Bronchial epithelial cell (primary cell): ENCODE measurements around the gene CYBA. TPM values are rescaled to one million over a fixed set of nuclear protein-coding genes. Genes with fewer than 3 reads are reported as not detected.

Experiments used
- DNase-seq: peaks from one replicate; pipeline ENCODE4 v3.0.0-alpha.2; 2010; ENCODE audit warnings: low read depth
- FAIRE-seq: peaks from 2 replicates; lab custom pipeline; 2011; peaks lifted over from hg19 to GRCh38; lab: Jason Lieb, UNC
- H3K27me3 ChIP-seq: 2 replicates; pipeline ENCODE4 v1.5.1; 2011; ENCODE audit warnings: low read length; ENCODE audit not compliant: control insufficient read depth, insufficient read depth
- H3K36me3 ChIP-seq: 2 replicates; pipeline ENCODE4 v1.5.1; 2011; ENCODE audit warnings: low read length; ENCODE audit not compliant: control insufficient read depth, insufficient read depth
- H3K4me3 ChIP-seq: 2 replicates; pipeline ENCODE4 v1.5.1; 2011; ENCODE audit warnings: mild to moderate bottlenecking, low read depth, low read length, control low read depth
- CTCF ChIP-seq: IDR thresholded peaks from 2 replicates; pipeline ENCODE4 v1.5.1; 2011; ENCODE audit warnings: mild to moderate bottlenecking, moderate library complexity, low read length, control low read depth, inconsistent platforms; ENCODE audit not compliant: insufficient read depth, severe bottlenecking
- total RNA-seq: library from RNA; depleted of rRNA; stranded (reverse); fragments of >200 nt; gene quantifications from 2 replicates; pipeline ENCODE4 v1.2.1, GENCODE V29; 2014

CYBA gene
- total RNA-seq, 1 donor from 2014 or later = 134 TPM

DNA sequence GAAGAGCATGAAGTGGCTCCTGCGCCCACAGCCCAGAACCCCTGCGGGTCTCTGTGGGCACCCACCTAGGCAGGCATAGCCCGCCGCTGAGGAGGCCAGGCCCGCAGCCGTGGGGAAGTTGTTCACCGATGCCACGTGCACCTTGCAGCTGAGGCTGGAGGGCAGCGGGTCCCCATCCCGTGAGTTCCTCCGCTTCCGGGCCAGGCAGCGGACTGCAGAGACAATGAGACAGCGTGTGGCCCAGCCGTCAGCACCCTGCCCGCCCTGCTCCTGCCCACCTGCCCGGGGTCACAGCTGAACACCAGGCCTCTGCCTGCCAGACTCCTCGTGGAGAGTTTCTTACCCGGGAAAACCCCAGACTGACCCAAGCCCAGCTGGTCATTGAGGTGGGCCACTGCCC lies 6.5 kb upstream of the CYBA start:
- Histone ChIP-seq H3K27me3 (no peaks in the 10 kb centered on the region), H3K36me3 (peaks cover 11% of the 10 kb centered on the region), H3K4me3 (no peak overlapping the region)
- no peak for TF ChIP-seq CTCF
- FAIRE-seq (no peak), DNase-seq (no peak)

DNA sequence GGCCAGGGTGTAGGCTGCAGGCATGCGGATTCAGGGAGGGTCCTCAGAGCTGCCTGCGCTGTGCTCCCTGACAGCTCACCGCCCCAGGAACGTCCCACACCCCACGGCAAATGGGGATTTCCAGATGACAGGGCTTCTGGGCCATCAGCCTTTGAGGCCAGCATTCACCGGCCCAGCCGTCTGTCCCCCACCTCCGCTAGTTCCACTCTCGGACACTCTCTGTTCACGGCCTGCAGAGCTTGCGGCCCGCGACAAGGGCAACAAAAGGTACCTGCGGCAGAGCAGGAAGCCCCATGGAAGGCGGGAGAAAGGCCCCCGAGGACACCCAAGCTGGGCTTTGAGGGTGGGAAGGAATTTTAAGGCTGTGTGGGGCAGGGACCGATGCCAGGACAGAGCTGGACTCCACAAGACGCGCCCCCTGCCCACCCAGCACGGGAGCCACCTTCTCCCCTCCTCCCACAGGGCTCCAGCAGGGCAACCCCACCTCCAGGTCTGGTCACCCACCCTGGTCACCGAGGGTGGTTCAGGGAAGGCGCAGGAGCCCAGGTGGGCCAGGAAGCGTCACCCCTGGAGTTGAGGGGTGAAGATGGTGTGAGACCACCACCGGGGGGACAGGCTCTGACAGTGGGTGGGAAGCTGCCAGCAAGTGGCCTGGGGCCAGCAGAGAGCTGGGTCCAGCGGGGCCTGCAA lies 5.6 kb upstream of the CYBA start:
- no peak for TF ChIP-seq CTCF
- H3K4me3 ChIP-seq = no peak overlapping the region
- FAIRE-seq (no peak), DNase-seq (no peak)
- H3K36me3 ChIP-seq = peaks cover 11% of the 10 kb centered on the region
- H3K27me3 ChIP-seq = no peaks in the 10 kb centered on the region

- H3K36me3 ChIP-seq = peaks cover 11% of the 10 kb centered on the region
- TF ChIP-seq CTCF = no peak
- no peak for FAIRE-seq
Observed at GRCh38 chr16:88655733-88656281, 5.0 kb upstream of the CYBA start.

DNA sequence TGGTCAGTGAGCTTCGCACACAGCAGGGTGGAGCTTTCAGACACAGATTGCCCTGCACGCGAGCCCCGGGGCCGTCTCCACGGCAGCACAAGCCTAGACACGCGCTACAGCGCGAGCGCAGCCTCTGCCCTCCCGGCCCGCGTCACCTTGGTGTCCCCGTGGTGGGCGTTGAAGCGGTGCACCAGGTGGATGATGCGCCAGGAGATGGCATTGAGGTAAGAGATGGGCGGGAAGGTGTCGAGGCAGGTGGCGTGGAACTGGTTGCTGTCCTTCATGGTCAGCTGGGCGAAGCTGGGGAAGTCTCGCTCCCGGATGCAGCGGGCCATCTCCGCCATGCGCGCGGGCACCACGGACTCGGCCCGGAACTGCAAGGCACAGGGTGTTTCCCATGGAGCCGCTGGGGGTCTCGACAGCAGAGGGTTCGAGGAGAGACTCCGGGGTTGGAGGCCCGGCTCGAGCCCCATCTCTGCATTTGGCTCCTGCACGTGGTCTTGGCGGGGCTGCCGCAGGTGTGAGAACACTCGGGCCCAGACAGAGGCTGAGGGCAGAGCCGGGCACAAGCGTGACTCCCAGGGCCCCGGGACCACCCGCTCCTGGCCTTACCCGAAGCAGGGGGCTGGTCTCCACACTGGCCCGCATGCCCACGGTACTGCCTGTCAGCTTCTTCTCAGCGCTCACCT lies 4.3 kb upstream of the CYBA start:
- no peak for TF ChIP-seq CTCF
- no peak overlapping the region for H3K4me3 ChIP-seq
- FAIRE-seq (no peak), DNase-seq (no peak)
- no peaks in the 10 kb centered on the region for H3K27me3 ChIP-seq
- H3K36me3 ChIP-seq = peaks cover 11% of the 10 kb centered on the region

More at GRCh38 chr16:88655733-88656281, 5.0 kb upstream of the CYBA start:
- no peaks in the 10 kb centered on the region for H3K27me3 ChIP-seq
- no peak overlapping the region for H3K4me3 ChIP-seq
- DNase-seq = no peak

- FAIRE-seq = no peak
- Histone ChIP-seq H3K27me3 (no peaks in the 10 kb centered on the region), H3K4me3 (no peak overlapping the region), H3K36me3 (peaks cover 11% of the 10 kb centered on the region)
- DNase-seq = no peak
- TF ChIP-seq CTCF = no peak
Observed at GRCh38 chr16:88654363-88655052, 3.7 kb upstream of the CYBA start.
